GDM1 (cell line): ENCODE data around the gene CIAO3.
"Not testable (repeated sequence)": the region's sequence is repeated elsewhere in the genome, so short reads cannot be mapped to it uniquely, and the experiment has no call there.

Experiments used
- DNase-seq: peaks from one replicate; lab custom pipeline; 2025; lab: John Stamatoyannopoulos, UW

CIAO3 gene

GRCh38 chr16:722835-723633, 17.8 kb downstream of the CIAO3 start:
- DNase-seq: no peak

- no peak for DNase-seq
These were observed 18.8 kb downstream of the CIAO3 start for GRCh38 chr16:721765-722540.

- DNase-seq: peak; percentile 54
These were observed 19.6 kb downstream of the CIAO3 start, which contains the start of gene ANTKMT for GRCh38 chr16:720990-721764. TSS of gene ANTKMT (plus strand) at chr16:721146. CDS start at chr16:721275, 129 bp downstream.

- DNase-seq: no peak
These were observed 20.3 kb downstream of the CIAO3 start for GRCh38 chr16:720447-720989.

DNA sequence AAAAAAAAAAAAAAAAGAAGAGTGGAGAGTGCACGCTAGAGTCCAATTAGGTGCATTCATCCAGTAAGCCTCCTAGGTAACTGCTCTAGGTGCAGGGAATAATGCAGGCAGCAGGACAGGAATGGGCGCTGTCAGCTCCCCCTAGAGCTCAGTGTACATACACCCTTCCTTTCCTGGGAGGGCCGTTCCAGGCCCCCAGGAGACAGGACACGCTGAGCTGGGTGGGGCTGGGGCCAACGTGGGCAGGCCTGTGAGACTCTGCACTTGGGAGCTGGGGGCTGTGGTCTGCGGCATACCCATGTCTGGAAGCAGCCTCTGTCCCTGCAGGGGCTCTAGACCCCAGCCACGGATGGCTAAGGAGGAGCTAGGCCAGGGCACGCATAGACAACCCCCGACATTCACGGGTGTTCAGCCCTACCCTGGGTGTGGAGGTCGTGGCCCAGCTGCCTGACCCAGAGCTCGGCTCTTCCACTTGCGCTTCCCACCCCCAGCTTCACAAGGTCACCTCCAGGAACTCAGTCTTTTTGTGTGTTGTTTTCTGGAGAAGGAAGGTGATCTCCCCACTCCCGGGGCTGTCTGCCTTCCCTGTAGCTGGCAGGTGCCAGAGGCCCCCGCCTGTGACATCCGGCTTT, 20.9 kb downstream of the CIAO3 start:
- no peak for DNase-seq

- DNase-seq: no peak
These were observed 21.9 kb downstream of the CIAO3 start for GRCh38 chr16:718922-719321.

DNA sequence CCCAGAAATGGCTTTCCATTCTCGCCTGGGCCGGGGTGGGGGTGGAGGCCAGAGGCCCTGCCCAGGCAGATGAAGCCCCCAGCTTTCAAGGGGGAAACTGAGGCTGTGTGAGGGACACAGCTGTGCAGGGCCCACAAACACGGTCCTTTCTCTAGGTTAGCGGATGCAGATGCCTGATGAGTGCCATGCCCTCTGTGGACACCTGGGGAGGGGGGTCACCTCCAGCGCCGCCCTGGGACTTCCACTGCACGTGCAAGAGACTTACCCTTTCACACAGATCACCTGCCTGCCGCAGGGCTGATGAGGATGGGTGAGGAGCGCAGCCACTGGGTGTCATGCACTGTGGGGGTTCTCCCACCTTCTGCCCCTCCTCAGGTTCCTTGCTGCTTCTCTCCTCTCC, 22.4 kb downstream of the CIAO3 start:
- DNase-seq: no peak

DNA sequence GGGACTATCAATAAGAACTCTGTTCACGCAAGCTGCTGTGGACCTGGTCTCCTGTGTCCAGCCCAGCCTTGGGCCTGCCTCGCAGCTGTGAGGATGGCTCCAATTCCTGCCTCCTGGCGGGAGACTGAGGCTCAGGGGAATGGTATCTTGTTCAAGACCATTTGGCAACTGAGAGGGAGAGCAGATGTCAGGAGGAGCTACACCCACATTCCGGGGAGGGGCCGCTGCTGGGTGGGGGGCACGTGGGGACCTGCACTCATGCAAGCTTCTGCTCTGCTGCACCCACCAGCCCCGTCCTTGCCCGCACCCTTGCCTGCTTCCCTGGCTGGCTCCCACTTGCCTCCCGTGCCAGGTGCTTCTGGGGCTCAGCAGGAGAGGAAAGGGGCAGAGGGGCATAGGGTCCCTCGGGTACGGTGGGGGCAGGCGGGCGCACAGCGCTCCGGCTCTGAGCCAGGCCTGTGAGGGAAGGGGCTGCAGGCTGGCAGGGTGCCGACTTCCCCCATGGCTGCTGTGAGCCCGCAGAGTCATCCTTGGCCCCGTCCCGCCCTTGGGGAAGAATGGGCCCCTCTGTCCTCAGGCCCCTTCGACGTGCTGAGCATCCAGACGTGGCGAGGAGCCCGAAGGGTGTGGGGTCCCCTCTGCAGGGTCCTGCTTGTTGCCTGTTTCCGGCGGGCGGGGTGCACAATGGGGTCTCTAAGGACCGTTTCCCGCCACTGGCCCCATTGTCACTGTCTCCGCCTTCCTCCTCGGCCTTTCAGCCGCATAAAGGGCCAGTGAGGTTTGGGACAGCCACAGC, 23.1 kb downstream of the CIAO3 start:
- no peak for DNase-seq

GRCh38 chr16:716768-717325, 23.9 kb downstream of the CIAO3 start:
- DNase-seq: no peak

DNA sequence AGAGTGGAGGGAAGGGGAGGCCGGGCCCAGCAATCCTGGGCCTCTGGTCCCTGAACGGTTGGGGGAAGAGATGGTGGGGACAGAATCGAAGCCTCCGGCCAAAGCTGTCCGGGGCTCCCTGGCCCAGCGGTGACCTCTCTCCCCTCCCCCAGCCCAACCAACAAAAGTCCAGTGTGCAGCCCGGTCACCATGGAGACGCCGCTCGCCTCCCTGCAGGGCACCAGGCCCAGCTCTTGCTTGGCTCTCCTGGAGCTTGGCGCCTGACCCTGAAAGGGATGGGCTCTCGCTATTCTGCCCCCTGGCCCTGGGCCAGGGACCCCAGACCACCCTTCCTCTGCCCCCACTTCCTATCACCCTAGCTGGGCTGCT, 24.6 kb downstream of the CIAO3 start:
- no peak for DNase-seq

DNA sequence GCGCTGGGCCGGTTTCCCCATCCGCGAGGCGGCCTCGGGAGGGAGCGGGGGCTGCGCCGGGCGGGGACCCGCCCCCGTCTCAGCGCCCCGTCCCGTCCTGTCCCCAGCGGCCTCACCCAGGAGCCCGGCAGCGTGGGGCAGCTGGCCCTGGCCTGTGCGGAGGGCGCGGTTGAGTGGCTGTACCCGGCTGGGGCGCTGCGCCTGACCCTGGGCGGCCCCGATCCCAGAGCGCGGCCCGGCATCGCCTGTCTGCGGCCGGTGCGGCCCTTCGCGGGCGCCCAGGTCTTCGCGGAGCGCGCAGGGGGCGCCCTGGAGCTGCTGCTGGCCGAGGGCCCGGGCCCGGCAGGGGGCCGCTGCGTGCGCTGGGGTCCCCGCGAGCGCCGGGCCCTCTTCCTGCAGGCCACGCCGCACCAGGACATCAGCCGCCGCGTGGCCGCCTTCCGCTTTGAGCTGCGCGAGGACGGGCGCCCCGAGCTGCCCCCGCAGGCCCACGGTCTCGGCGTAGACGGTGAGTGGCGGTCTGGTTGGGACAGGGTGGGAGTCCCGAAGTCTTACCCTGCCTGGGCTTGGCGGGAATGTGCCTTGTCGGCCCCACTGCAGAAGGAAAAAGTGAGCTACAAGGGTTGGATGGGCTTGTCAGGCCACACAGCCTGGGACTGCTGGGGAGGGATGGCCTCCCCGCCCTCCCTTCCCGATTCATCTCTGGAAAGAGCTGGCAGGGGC, 25.2 kb downstream of the CIAO3 start:
- DNase-seq: no peak

DNA sequence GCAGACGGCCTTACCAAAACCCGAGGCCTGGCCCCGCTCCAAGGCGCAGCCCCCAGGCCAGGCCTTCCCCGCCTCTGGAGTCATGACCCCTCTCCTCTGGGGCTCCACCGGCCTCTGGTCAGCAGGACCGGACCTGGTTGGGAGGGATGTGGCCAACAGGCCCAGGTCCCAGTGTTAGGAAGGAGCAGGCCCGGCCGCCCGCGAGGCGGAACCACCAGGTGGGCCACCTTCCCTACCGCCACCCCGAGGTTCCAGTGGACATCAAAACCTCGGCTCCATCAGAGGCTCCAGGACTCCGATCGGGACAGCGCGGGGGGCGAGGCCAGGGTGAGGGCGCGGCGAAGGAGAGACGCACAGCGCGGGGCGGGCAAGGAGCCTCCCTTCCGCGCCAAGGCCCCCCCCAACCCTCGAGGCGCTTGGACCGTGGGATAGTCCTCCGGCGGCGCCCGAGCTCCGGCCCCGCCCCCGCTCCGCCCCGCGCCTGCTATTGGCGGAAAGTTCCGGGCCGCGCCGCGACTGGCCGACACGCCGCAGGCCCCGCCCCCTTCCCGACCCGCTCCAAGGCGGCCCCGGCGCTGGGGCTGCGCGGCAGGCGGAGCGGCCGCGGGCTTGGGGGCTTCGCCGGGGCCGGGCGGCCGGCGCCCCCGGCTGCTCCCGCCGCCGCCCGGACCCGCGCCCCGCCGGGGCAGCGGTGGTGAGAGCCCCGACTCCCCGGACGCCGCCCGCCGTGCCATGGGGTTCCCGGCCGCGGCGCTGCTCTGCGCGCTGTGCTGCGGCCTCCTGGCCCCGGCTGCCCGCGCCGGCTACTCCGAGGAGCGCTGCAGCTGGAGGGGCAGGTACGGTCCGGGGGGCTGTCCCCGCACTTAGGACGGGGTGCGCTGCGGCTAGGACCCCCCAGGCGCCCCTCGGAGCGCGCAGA, 26.0 kb downstream of the CIAO3 start, which contains the start of gene METRN:
Gene METRN, plus strand, starts transcription at position 561 of the 919 bp plus-strand sequence. Its CDS starts 172 bp downstream, at position 733.
- peak; percentile 77 for DNase-seq

- no peak for DNase-seq
These were observed 26.7 kb downstream of the CIAO3 start for GRCh38 chr16:714079-714478.

- DNase-seq: not testable (repeated sequence)
These were observed 28.0 kb downstream of the CIAO3 start for GRCh38 chr16:712740-713250.

DNA sequence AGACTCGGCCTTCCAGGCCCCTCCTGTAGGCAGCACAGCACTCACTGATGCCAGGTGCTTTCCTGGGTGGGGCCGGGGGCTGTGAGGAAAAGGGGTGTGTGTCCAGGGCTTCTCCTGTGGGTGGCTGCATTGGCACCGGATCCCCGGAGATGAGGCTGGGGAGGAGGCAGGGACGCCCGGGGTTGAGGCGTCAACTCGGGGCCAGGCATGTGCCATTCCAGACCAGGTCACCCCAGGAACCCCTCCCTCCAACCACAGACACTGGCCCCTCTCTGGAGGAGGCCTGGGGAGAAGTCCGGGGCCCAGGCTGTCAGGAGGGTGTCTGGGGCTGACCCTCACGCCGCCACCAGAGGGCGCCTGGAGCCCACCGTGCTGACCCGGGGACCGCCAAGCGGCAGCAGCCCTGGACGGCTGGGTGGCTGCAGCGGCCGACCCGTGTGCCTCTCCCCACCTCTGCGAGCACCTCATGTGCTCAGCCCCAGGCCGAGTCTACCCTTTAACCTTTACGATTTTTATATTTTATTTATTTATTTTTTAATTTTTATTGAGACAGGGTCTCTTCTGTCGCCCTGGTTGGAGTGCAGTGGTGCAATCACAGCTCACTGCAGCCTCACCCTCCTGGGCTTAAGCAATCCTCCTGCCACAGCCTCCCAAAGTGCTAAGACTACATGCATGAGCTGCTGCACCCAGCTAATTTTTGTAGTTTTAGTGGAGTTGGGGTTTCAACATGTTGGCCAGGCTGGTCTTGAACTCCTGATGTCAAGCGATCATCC, 29.1 kb downstream of the CIAO3 start:
- peak; percentile 54 for DNase-seq

DNA sequence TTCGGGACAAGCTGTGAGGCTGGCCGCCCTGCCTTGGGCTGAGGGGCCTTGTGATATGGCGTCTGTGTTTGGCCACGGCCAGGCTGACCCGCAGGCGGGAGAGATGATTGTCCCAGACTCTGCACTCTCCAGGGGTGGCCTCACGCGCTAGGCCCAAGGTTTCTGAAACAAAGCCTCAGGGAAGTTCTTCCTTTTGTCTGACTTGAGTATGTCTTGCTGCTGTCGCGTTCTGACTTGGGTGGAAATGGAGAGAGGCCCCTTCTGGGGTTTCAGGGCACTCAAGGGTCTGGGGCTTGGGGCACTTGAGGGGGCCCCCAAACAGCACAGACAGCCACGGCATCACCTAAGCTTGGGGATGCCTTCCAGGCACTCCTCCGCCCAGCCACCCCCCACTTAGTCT, 29.7 kb downstream of the CIAO3 start:
- DNase-seq: no peak

DNA sequence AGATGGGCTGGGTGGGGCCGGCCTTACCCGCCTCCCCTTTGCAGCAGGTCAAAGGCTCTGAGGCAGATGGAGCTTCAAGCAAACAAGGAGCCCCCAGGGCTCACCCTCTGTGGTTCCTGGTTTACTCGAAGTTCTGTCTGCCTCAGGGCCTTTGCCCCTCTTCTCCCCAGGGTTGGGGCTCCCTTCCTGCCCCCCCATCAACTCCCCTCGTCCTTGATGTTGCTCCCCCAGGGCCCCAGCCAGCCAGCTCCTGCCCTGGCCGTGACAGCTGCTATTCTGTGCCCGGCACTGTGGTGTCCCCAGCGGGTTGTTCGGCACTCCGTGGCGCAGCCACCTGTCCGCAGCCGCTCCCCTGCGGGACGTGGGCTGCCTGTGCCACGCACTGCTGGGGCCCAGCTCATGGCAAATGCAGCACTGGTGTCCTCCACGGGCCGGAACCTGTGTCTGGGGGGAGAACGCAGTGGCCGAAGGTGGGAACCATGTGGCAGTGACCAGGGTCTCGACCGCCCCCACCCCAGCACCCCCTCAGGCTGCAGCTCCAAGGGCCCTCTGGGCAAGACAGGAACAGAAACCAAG, 30.2 kb downstream of the CIAO3 start:
- no peak for DNase-seq
